Gastroesophageal sphincter (tissue), 3 donors: ENCODE data around the gene PKHD1.

ENCODE experiments used
- POLR2AphosphoS5 ChIP-seq: sonication (generic); formaldehyde crosslinking; IDR thresholded peaks from one replicate; pipeline ENCODE4 v1.6.1; 2017; ENCODE audit warnings: antibody characterized with exemption
- TF ChIP-seq, protein P1 (sequence below), 4 experiments: fragments of 200-600 bp in 2 of 4; fragments of 450-650 bp in 2 of 4; sonication (generic) in 1 of 4; IDR thresholded peaks; one replicate each; pipeline ENCODE4 v1.5.1; 2017 to 2019; ENCODE audit warnings: antibody characterized with exemption in 4 of 4, mild to moderate bottlenecking in 2 of 4, moderate library complexity in 2 of 4

GRCh38 chr6:51737580-51738360 is 349.6 kb downstream of the PKHD1 start:
- TF ChIP-seq, protein P1, sequence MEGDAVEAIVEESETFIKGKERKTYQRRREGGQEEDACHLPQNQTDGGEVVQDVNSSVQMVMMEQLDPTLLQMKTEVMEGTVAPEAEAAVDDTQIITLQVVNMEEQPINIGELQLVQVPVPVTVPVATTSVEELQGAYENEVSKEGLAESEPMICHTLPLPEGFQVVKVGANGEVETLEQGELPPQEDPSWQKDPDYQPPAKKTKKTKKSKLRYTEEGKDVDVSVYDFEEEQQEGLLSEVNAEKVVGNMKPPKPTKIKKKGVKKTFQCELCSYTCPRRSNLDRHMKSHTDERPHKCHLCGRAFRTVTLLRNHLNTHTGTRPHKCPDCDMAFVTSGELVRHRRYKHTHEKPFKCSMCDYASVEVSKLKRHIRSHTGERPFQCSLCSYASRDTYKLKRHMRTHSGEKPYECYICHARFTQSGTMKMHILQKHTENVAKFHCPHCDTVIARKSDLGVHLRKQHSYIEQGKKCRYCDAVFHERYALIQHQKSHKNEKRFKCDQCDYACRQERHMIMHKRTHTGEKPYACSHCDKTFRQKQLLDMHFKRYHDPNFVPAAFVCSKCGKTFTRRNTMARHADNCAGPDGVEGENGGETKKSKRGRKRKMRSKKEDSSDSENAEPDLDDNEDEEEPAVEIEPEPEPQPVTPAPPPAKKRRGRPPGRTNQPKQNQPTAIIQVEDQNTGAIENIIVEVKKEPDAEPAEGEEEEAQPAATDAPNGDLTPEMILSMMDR (IDR thresholded peaks at IDR 0.05) = no peak
- no peak for TF ChIP-seq POLR2AphosphoS5
